Parathyroid adenoma (tissue), 2 donors: Measurements from ENCODE around the gene HCN2.

Experiments used
- H2AFZ ChIP-seq: fragments of 300-600 bp; sonication (generic); one replicate; pipeline ENCODE4 v1.7.0; 2017; ENCODE audit warnings: antibody characterized with exemption, mild to moderate bottlenecking
- H3K27ac ChIP-seq: fragments of 300-600 bp; sonication (generic); one replicate; pipeline ENCODE4 v1.7.0; 2017
- H3K27me3 ChIP-seq: fragments of 300-600 bp; sonication (generic); one replicate; pipeline ENCODE4 v1.7.0; 2017; ENCODE audit warnings: low read length; ENCODE audit not compliant: control insufficient read depth, insufficient read depth
- H3K36me3 ChIP-seq: fragments of 300-600 bp; sonication (generic); one replicate; pipeline ENCODE4 v1.7.0; 2017; ENCODE audit warnings: low read length; ENCODE audit not compliant: control insufficient read depth, insufficient read depth
- H3K4me1 ChIP-seq: fragments of 300-600 bp; sonication (generic); one replicate; pipeline ENCODE4 v1.7.0; 2017; ENCODE audit warnings: control low read depth
- H3K4me2 ChIP-seq: fragments of 300-600 bp; sonication (generic); one replicate; pipeline ENCODE4 v1.7.0; 2017; ENCODE audit warnings: low read length
- H3K4me3 ChIP-seq: fragments of 300-600 bp; sonication (generic); one replicate; pipeline ENCODE4 v1.7.0; 2017; ENCODE audit warnings: low read depth, low read length
- H3K79me2 ChIP-seq: fragments of 300-600 bp; sonication (generic); one replicate; pipeline ENCODE4 v1.7.0; 2017; ENCODE audit warnings: control low read depth
- H3K9ac ChIP-seq: fragments of 300-600 bp; sonication (generic); one replicate; pipeline ENCODE4 v1.7.0; 2017; ENCODE audit warnings: mild to moderate bottlenecking
- H3K9me3 ChIP-seq: fragments of 300-600 bp; sonication (generic); one replicate; pipeline ENCODE4 v1.7.0; 2017; ENCODE audit warnings: low read length; ENCODE audit not compliant: control insufficient read depth
- TF ChIP-seq, protein P1 (sequence below): fragments of 300-600 bp; sonication (generic); IDR thresholded peaks from one replicate; pipeline ENCODE4 v1.7.0; 2017; ENCODE audit warnings: antibody characterized with exemption, mild to moderate bottlenecking
- donor health status: primary hyperparathyroidism.

Gene HCN2

DNA sequence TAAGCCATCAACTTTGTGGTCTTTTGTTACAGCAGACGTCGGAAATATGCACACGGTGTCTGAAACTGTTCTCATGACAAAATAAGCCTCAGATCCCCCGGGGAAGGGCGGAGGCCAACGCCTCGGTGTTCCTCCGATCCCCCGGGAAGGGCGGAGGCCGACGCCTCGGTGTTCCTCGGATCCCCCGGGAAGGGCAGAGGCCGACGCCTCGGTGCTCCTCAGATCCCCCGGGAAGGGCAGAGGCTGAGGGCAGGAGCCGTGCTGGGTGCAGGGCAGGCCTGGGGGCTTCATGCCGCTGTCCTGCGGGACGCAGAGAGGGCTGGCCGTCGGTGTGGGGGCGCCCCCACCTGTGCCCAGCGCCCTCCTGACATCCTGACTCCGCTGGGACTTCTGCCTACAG is 54.7 kb downstream of the HCN2 start:
- Histone ChIP-seq H3K36me3 (no peaks in the 10 kb centered on the region), H3K79me2 (no peaks in the 10 kb centered on the region), H3K27me3 (no peaks in the 10 kb centered on the region), H3K27ac (no peak overlapping the region), H3K9me3 (no peaks in the 10 kb centered on the region), H3K4me3 (no peak overlapping the region), H2AFZ (no peak overlapping the region), H3K4me2 (no peak overlapping the region), H3K4me1 (no peaks in the 10 kb centered on the region), H3K9ac (no peak overlapping the region)
- TF ChIP-seq, protein P1, sequence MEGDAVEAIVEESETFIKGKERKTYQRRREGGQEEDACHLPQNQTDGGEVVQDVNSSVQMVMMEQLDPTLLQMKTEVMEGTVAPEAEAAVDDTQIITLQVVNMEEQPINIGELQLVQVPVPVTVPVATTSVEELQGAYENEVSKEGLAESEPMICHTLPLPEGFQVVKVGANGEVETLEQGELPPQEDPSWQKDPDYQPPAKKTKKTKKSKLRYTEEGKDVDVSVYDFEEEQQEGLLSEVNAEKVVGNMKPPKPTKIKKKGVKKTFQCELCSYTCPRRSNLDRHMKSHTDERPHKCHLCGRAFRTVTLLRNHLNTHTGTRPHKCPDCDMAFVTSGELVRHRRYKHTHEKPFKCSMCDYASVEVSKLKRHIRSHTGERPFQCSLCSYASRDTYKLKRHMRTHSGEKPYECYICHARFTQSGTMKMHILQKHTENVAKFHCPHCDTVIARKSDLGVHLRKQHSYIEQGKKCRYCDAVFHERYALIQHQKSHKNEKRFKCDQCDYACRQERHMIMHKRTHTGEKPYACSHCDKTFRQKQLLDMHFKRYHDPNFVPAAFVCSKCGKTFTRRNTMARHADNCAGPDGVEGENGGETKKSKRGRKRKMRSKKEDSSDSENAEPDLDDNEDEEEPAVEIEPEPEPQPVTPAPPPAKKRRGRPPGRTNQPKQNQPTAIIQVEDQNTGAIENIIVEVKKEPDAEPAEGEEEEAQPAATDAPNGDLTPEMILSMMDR, result no peak

DNA sequence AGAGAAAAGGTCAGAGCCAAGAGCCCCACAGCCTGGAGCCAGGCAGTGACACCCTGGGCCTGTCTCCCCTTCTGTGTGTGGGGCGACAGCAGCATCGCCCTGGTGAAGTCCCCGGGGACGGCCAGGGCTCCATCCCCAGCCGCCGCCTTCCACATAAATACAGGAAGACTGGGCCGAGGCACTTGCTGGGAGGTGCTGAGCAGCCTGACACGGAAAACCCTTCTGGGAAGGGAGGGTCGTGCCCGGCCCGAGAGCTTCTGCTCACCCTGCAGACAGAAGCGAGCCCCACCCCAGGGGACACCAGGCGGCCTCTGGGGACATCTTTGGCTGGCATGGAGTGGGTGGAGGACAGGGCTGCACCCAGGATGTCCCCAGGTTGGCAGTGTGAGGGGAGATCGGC is 55.1 kb downstream of the HCN2 start:
- H3K4me3 ChIP-seq, result no peak overlapping the region
- H3K4me2 ChIP-seq, result no peak overlapping the region
- H3K9ac ChIP-seq, result no peak overlapping the region
- no peaks in the 10 kb centered on the region for H3K36me3 ChIP-seq
- H3K4me1 ChIP-seq, result no peaks in the 10 kb centered on the region
- TF ChIP-seq, protein P1, result no peak
- H3K27me3 ChIP-seq, result no peaks in the 10 kb centered on the region
- no peaks in the 10 kb centered on the region for H3K79me2 ChIP-seq
- H2AFZ ChIP-seq, result no peak overlapping the region
- H3K9me3 ChIP-seq, result no peaks in the 10 kb centered on the region
- H3K27ac ChIP-seq, result no peak overlapping the region

DNA sequence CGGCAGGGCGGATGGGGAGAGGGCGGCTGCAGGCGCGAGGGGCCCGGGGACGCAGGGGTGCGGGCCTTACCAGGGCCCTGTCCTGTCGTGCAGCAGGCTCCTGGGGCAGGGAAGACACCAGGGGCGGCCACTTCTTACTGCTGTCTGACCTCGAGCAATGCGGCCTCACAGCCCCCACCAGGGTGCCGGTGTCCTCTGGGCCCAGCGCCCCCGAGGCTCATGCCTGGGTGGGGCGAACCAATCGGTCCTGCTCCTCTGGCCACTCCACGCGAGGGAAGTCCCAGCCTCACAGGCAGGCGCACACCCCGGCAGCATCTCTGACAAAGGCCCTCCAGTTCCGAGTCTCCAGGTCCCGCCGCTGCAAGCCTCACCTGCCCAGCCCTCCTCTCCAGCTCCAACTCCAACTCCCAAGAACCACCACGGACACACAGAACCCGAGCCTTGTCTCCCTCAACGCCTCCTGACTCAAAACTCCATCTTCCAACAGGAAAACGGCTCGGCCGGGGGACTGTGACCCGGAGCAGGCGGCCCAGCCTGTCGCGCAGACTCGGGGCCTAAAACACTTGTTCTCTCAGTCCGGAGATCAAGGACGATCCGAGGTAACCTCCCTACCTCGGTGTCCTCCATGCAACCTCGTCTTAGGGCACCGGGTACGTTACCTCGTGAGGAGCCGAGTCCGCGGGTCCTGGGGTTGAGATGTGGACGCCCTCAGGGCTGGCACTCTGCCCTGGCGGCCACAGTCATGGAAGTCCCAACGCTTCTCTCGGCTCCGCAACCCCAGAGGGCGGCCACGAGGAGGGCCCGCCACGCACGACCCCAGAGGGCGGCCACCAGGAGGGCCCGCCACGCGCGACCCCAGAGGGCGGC is 56.5 kb downstream of the HCN2 start:
- no peaks in the 10 kb centered on the region for H3K36me3 ChIP-seq
- H3K4me3 ChIP-seq, result no peak overlapping the region
- no peaks in the 10 kb centered on the region for H3K4me1 ChIP-seq
- no peaks in the 10 kb centered on the region for H3K27me3 ChIP-seq
- no peak overlapping the region for H3K4me2 ChIP-seq
- H2AFZ ChIP-seq, result no peak overlapping the region
- H3K79me2 ChIP-seq, result no peaks in the 10 kb centered on the region
- TF ChIP-seq, protein P1, result no peak
- no peak overlapping the region for H3K9ac ChIP-seq
- H3K27ac ChIP-seq, result no peak overlapping the region
- no peaks in the 10 kb centered on the region for H3K9me3 ChIP-seq

DNA sequence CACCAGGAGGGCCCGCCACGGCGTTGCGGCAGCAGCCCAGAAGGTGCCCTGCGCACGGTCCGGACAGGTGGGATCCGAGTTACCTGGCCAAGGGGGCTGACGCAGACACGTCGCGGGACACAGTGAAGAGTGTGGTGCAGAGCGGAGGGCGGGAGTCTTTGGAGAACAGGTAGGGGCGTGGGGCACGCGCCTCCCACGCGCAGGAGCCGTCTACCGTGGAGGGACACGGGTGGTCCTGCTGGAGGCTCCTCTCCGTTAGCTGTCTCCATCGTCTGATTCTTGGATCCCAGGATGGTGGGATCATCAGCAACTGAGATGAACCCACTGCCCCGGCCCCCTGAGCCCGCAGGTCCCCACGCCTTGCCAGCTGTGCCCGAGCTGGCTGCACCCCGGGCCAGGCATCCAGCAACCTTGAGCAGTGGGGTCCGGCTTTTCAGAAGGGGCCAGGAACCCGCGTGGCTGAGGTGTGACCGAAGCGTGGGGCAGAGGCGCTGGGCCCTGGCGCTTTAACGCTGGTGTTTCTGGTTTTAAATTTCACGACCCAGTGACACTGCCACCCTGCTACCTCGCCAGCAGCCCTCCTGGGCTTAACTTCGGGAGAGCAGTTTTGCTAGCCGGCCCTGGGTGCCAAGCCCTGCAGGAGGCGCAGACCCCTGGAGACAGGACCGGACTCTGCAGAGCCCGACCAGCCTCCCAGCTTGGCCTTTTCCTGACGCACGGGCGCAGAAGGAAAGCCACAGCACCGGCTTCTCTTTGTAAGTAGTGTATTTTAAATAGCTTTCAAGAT is 57.3 kb downstream of the HCN2 start:
- H3K27me3 ChIP-seq, result no peaks in the 10 kb centered on the region
- TF ChIP-seq, protein P1, result no peak
- H3K9ac ChIP-seq, result no peak overlapping the region
- H3K4me2 ChIP-seq, result no peak overlapping the region
- no peaks in the 10 kb centered on the region for H3K4me1 ChIP-seq
- no peaks in the 10 kb centered on the region for H3K9me3 ChIP-seq
- no peak overlapping the region for H3K27ac ChIP-seq
- no peak overlapping the region for H2AFZ ChIP-seq
- H3K36me3 ChIP-seq, result no peaks in the 10 kb centered on the region
- no peak overlapping the region for H3K4me3 ChIP-seq
- H3K79me2 ChIP-seq, result no peaks in the 10 kb centered on the region
